Measurements from ENCODE around the gene SLC25A21.
"Not testable (repeated sequence)": the region's sequence is repeated elsewhere in the genome, so short reads cannot be mapped to it uniquely, and the experiment has no call there.

The SLC25A21 gene

DNA sequence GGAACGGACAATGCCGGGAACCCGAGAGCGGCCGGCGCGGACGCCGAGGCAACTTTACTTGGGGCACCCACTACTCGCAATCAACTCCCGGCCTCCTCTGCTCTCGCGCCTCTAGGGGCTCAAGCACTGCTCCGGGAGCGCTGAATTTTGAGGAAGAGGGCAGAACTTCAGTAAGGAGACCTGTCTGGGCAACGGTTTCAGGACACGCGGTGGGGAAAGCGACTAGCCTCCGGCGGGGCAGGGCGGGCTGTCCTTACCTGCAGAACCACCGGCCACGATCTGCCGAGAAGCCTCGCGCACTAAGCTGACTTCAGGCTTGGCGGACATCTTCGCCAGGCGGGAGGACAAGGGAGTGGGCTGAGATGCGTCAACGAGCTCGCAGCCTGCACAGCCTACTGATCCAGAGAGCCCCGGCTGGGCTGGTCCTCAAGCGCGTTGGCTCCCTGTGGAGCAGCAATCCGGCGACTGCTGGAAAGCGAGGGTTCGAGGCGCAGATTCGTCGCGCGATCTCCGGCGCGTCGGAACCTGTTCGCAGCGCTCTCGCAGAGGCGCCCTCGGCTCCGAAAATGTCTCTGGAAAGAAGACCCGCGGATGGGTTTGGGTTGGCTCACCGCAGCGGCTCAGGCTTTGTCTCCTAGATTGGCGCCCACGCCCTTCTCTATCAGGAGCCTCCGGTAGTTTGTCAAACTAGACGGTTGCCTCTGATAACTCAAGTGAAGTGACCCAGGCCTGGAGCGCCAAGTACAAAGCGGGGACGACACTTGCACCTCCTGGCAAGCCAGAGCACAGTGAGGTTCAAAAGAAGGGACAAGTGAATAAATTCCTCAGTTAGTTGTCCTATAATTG, at the start of gene SLC25A21:
TSS of gene SLC25A21 (minus strand) at position 583 of the 846 bp plus-strand sequence.
- DNase-seq: peak; percentile 84

DNA sequence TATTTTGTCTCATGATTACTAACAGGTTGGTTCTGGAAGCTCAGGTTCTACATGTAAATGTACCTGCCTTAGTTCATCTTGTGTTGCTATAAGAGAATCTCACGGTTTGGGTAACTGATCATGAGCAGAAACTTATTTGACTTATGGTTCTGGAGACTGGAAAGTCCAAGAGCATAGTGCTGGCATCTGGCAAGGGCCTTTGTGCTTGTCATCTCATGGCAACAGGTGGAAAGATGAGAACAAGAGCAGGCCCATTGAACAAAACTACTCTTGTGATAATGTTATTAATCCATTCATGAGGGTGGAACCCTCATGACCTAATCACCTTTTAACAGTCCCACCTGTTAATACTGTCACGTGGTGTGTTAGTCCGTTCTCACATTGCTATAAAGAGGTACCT, 48.7 kb upstream of the SLC25A21 start:
- no peak for DNase-seq

GRCh38 chr14:37215345-37215744, 42.9 kb upstream of the SLC25A21 start:
- DNase-seq: no peak

DNA sequence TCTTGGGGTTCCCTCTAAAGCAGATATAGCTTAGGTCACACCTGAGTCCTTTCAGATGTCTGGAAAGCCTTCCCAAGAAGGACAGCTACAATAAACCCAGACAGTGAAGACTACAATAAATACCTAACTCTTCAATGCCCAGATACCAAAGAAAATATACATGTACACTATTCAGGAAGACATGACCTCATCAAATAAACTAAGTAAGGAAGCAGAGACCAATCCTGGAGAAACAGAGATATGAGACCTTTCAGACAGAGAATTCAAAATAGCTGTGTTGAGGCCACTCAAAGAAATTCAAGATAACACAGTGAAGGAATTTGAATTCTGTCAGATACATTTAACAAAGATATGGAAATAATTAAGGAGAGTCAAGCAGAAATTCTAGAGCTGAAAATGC, 40.6 kb upstream of the SLC25A21 start:
- DNase-seq: no peak

- no peak for DNase-seq
Observed at GRCh38 chr14:37210448-37210847, 38.0 kb upstream of the SLC25A21 start.

GRCh38 chr14:37209617-37210016, 37.2 kb upstream of the SLC25A21 start:
- not testable (repeated sequence) for DNase-seq

GRCh38 chr14:37205623-37206605, 33.5 kb upstream of the SLC25A21 start:
- not testable (repeated sequence) for DNase-seq

- DNase-seq: no peak
Observed at GRCh38 chr14:37203423-37203822, 31.0 kb upstream of the SLC25A21 start.

- no peak for DNase-seq
Observed at GRCh38 chr14:37202812-37203211, 30.4 kb upstream of the SLC25A21 start.

GRCh38 chr14:37202265-37202664, 29.9 kb upstream of the SLC25A21 start:
- peak; percentile 24 for DNase-seq

DNA sequence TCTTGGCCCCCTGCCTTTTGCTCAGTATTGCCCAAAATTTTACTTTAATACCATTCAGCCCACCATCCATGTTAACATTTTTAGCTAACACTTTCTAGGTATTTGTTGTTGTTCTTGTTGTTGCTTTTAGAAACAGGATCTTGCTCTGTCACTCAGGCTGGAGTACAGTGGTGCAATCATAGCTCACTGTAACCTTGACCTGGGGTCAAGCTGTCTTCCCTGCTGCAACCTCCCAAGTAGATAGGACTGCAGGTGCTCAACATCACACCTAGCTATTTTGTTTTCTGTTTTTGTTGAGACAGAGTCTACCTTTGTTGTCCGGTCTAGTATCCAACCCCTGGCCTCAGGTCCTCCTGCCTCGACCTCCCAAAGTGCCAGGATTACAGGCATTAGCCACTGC, 29.3 kb upstream of the SLC25A21 start:
- DNase-seq: no peak

- no peak for DNase-seq
Observed at GRCh38 chr14:37198907-37199306, 26.5 kb upstream of the SLC25A21 start.

- no peak for DNase-seq
Observed at GRCh38 chr14:37198273-37198598, 25.8 kb upstream of the SLC25A21 start.

DNA sequence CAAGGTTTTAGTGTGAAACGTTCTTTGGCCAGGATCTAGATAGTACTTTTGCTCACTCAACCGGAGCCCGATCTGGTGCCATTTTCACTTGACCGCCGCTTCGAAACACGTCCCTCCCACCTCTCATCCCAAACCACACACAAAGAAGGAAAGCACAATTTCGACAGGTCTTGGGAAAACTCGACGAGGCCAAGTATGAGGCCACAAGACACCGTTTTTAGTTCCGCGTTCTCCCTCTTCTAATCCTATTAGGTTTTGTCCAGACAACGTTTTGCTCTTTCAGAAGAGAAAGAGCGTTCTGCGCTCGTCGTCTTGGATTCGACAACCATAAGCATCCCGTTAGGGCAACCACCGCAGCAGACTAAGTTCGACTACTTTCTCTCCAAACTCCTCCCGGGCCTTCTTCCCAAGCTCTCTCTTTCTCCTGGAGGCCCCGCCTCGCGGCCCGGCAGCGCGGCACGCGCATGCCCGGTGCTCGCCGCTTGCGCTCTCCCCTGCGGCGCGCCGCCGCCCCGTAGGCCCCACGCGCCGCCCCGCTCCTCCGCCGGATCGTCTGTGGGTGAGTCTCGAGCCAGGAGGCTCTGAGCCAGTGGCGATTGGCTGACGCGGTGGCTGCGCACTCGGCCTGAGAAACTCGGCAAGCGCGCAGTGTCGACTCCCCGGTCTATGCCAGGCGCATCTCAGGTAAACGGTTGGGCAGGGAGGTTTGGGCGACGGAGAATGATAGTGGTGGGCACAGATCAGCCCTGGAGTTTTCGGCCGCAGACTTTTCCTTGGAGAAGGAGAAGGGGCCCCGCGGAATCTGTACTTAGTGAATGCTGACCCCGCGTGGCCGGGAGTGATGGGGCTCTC, 25.2 kb upstream of the SLC25A21 start, which contains the start of gene MIPOL1:
TSS of gene MIPOL1 (plus strand) at position 517 of the 852 bp plus-strand sequence. CDS start 49,952 bp downstream, outside the sequence.
- DNase-seq: peak; percentile 89

DNA sequence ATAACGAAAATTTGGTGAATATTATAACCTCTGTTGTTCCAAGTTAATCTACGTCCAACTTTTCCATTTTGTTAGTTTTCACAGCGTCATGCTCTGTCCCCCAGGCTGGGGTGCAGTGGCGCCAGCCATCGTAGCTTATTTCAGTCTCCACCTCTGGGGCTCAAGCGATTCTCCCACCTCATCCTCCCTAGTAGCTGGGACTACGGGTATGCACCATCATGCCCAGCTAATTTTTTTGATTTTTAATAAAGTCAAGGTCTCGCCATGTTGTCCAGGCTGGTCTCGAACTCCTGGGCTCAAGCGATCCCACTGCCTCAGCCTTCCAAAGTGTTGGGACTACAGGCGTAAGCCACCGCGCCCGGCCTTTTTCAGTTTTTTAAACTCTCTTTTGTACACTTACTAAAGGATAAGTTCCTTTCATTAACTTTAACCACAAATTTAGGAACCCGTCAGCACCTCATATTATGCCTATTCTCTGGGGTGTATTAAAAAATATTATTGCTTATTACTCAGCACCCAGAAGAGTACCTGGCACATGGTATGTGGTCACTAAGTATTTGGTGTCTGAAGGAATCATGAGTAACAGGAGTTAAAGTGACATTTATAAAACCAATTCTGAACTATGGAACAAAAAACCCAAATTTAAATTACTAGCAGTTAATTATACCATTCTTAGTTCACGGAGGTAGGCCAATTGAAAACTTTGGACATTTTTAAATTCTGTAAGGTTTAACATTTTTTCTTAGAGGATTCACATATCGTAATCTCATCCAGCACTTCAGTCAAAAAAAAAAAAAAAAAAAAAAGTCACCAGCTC, 24.4 kb upstream of the SLC25A21 start:
- peak; percentile 22 for DNase-seq

DNA sequence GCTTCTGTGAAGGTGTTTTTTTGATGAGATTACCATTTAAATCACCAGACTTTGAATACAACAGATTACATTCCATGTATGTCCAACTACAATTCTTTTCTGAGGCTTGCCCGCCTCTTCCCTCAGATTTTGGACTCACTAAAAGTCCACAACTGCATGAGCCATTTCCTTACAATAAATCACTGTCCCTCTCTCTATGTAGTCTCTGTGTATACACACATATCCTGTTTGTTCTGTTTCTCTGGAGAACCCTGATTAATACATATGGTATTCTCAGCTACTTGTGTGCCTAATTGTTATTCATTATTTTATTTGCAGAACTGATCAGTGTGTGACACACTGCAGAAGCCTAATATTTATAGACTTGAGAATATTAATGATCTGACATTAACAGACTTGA, 22.9 kb upstream of the SLC25A21 start:
- peak; percentile 51 for DNase-seq

- no peak for DNase-seq
Observed at GRCh38 chr14:37194698-37195097, 22.3 kb upstream of the SLC25A21 start.

DNA sequence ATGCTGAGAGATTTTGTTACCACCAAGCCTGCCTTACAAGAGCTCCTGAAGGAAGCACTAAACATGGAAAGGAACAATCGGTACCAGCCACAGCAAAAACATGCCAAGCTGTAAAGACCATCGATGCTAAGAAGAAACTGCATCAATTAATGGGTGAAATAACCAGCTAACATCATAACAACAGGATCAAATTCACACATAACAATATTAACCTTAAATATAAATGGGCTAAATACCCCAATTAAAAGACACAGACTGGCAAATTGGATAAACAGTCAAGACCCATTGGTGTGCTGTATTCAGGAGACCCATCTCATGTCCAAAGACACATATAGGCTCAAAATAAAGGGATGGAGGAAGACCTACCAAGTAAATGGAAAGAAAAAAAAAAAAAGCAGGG, 17.3 kb upstream of the SLC25A21 start:
- not testable (repeated sequence) for DNase-seq

DNA sequence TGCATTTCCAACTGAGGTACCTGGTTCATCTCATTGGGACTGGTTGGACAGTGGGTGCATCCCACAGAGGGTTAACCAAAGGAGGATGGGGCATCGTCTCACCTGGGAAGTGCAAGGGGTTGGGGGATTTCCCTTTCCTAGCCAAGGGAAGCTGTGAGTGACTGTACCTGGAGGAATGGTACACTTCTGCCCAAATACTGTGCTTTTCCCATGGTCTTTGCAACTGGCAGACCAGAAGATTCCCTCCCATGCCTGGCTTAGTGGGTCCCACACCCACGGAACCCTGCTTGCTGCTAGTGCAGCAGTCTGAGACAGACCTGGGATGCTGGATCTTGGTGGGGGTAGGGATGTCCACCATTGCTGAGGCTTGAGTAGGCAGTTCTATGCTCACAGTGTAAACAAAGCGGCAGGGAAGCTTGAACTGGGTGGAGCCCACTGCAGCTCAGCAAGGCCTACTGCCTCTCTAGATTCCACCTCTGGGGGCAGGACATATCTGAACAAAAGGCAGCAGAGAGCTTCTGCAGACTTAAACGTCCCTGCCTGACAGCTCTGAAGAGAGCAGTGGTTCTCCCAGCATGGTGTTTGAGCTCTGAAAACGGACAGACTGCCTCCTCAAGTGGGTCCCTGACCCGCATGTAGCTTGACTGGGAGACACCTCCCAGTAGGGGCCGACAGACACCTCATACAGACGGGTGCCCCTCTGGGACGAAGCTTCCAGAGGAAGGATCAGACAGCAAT, 15.6 kb upstream of the SLC25A21 start:
- DNase-seq: not testable (repeated sequence)

DNA sequence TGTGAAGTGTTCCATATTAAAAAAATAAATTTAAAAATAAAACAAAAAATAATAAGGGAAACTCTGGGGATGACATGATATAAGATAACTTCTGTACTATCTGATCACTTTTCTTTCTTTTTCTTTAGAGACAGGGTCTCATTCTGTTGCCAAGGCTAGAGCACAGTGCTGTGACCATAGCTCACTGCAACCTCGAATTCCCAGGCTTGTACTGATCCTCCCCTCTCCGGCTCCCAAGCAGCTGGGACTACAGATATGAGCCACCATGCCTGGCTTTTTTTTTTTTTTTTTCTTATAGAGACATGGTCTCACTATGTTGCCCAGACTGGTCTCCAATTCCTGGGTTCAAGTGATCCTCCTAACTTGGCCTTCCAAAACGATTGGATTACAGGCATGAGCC, 14.9 kb upstream of the SLC25A21 start:
- no peak for DNase-seq

- no peak for DNase-seq
Observed at GRCh38 chr14:37186865-37187264, 14.5 kb upstream of the SLC25A21 start.
